Naive thymus-derived CD4-positive, alpha-beta T cell (primary cell): Measurements from ENCODE around the gene FAF1. TPM values are rescaled to one million over a fixed set of nuclear protein-coding genes. Genes with fewer than 3 reads are reported as not detected.

Experiments
- ATAC-seq: fragments of 150-1000 bp; cut with Tn5 transposase; 2 replicates; pipeline ENCODE4 v1.10.0; 2021; ENCODE audit warnings: mild to moderate bottlenecking, moderate library complexity
- CTCF ChIA-PET: fragments of 350-600 bp; sonication (Branson Sonifier 250); formaldehyde crosslinking; loops from one replicate; lab custom pipeline; 2021; ENCODE audit warnings: antibody characterized with exemption; lab: Charles Lee
- POLR2A ChIA-PET: fragments of 350-600 bp; sonication (Branson Sonifier 250); formaldehyde crosslinking; loops from one replicate; lab custom pipeline; 2021; ENCODE audit warnings: antibody characterized with exemption, inconsistent platforms; lab: Charles Lee
- DNase-seq, 9 donors: peaks; one replicate each; pipeline versions ENCODE4 v3.0.0 to v3.0.0-alpha.2; 2020 to 2022; ENCODE audit warnings: mixed read lengths in 1 of 9
- H3K27ac ChIP-seq: one replicate; pipeline ENCODE4 v1.7.0; 2013; ENCODE audit warnings: mild to moderate bottlenecking, low read depth, low read length, moderate library complexity
- H3K27me3 ChIP-seq, 2 donors: one replicate each; pipeline ENCODE4 v1.7.0; 2013; ENCODE audit warnings: low read length in 2 of 2, mild to moderate bottlenecking in 2 of 2, moderate library complexity in 2 of 2; ENCODE audit not compliant: control insufficient read depth in 2 of 2, insufficient read depth in 2 of 2
- H3K36me3 ChIP-seq, 3 experiments: 1 replicate in 2 of 3; 2 replicates in 1 of 3; pipeline ENCODE4 v1.7.0; 2013; ENCODE audit warnings: low read length in 3 of 3, mild to moderate bottlenecking in 3 of 3, moderate library complexity in 1 of 3; ENCODE audit not compliant: insufficient read depth in 3 of 3, control insufficient read depth in 2 of 3
- H3K4me1 ChIP-seq, 2 donors: one replicate each; pipeline ENCODE4 v1.7.0; 2013; ENCODE audit warnings: low read length in 2 of 2, mild to moderate bottlenecking in 2 of 2, moderate library complexity in 1 of 2; ENCODE audit not compliant: control insufficient read depth in 2 of 2, insufficient read depth in 2 of 2
- H3K4me3 ChIP-seq: 2 replicates; pipeline ENCODE4 v1.7.0; 2013; ENCODE audit warnings: mild to moderate bottlenecking, low read length
- H3K9me3 ChIP-seq, 3 experiments: 1 replicate in 2 of 3; 2 replicates in 1 of 3; pipeline ENCODE4 v1.7.0; 2013; ENCODE audit warnings: low read length in 3 of 3; ENCODE audit not compliant: control insufficient read depth in 2 of 3
- H3K27ac Mint-ChIP-seq, 9 donors: one replicate each; pipeline ENCODE4 v1.8.0; 2020 to 2022; ENCODE audit warnings: mixed read lengths in 9 of 9, mild to moderate bottlenecking in 8 of 9, moderate library complexity in 5 of 9, inconsistent platforms in 2 of 9
- H3K27me3 Mint-ChIP-seq, 5 donors: one replicate each; pipeline ENCODE4 v1.8.0; 2021 to 2022; ENCODE audit warnings: mixed read lengths in 5 of 5, mild to moderate bottlenecking in 1 of 5
- H3K36me3 Mint-ChIP-seq, 5 donors: one replicate each; pipeline ENCODE4 v1.8.0; 2020 to 2022; ENCODE audit warnings: mixed read lengths in 5 of 5, mild to moderate bottlenecking in 3 of 5, inconsistent platforms in 1 of 5
- H3K4me1 Mint-ChIP-seq, 7 donors: one replicate each; pipeline ENCODE4 v1.8.0; 2020 to 2022; ENCODE audit warnings: mixed read lengths in 7 of 7, mild to moderate bottlenecking in 3 of 7, inconsistent platforms in 1 of 7
- H3K4me3 Mint-ChIP-seq, 10 donors: one replicate each; pipeline ENCODE4 v1.8.0; 2020 to 2022; ENCODE audit warnings: mild to moderate bottlenecking in 10 of 10, mixed read lengths in 10 of 10, moderate library complexity in 6 of 10, inconsistent platforms in 2 of 10
- H3K9me3 Mint-ChIP-seq, 11 donors: one replicate each; pipeline ENCODE4 v1.8.0; 2020 to 2022; ENCODE audit warnings: mixed read lengths in 11 of 11, mild to moderate bottlenecking in 4 of 11, inconsistent platforms in 1 of 11, moderate library complexity in 1 of 11
- intact Hi-C, 2 donors: fragments of 100-400 bp; cut with micrococcal nuclease; formaldehyde crosslinking; loops; one replicate each; pipeline ENCODE4 v1.15.1; 2023
- polyA plus RNA-seq, 2 donors: library from polyadenylated mRNA; unstranded; fragments of 300-500 nt; fragmentation: Illumina TruSeq; gene quantifications; one replicate each; pipeline ENCODE4 v1.2.3, GENCODE V29; 2021
- total RNA-seq, 6 experiments: library from RNA in 5 of 6; stranded (reverse) in 5 of 6; gene quantifications; 1 replicate in 5 of 6; 2 replicates in 1 of 6; pipeline ENCODE4 v1.2.3 and lab custom pipeline; 2021 to 2026

Gene FAF1
- total and polyA plus RNA-seq, 7 experiments from 2014 or later: 36.9 to 66.6 (median 48.5) TPM

GRCh38 chr1:50570066-50570468, 390.0 kb downstream of the FAF1 start:
- H3K4me1 Mint-ChIP-seq: no peaks in the 10 kb centered on the region
- H3K27ac Mint-ChIP-seq: no peak overlapping the region
- CTCF ChIA-PET: no interaction called here

GRCh38 chr1:50568782-50569181, 391.3 kb downstream of the FAF1 start:
- ATAC-seq: no peak
- Histone ChIP-seq H3K4me1 (no peaks in the 10 kb centered on the region), H3K27ac (no peak overlapping the region), H3K36me3 (peaks cover 0 to 3% (median 0%) of the 10 kb centered on the region in 3 experiments), H3K27me3 (no peaks in the 10 kb centered on the region), H3K4me3 (no peak overlapping the region), H3K9me3 (no peaks in the 10 kb centered on the region)
- H3K27ac Mint-ChIP-seq: no peak overlapping the region
- no peaks in the 10 kb centered on the region for H3K4me1 Mint-ChIP-seq
- H3K36me3 Mint-ChIP-seq: peaks cover 4 to 66% (median 39%) of the 10 kb centered on the region in 5 donors
- ChIA-PET POLR2A (no interaction called here), CTCF (no interaction called here)
- no peak for DNase-seq
- intact Hi-C loops: no loop called here
- H3K9me3 Mint-ChIP-seq: no peaks in the 10 kb centered on the region
- no peaks in the 10 kb centered on the region for H3K27me3 Mint-ChIP-seq
- no peak overlapping the region for H3K4me3 Mint-ChIP-seq

More at GRCh38 chr1:50570066-50570468, 390.0 kb downstream of the FAF1 start:
- no peaks in the 10 kb centered on the region for H3K9me3 Mint-ChIP-seq
- H3K36me3 Mint-ChIP-seq: peaks cover 8 to 63% (median 43%) of the 10 kb centered on the region in 5 donors
- no peaks in the 10 kb centered on the region for H3K9me3 ChIP-seq
- no peaks in the 10 kb centered on the region for H3K36me3 ChIP-seq
- H3K27me3 ChIP-seq: no peaks in the 10 kb centered on the region
- ATAC-seq (no peak), DNase-seq (no peak)
- POLR2A ChIA-PET: no interaction called here
- no peak overlapping the region for H3K27ac ChIP-seq
- H3K27me3 Mint-ChIP-seq: no peaks in the 10 kb centered on the region
- H3K4me1 ChIP-seq: no peaks in the 10 kb centered on the region
- H3K4me3 ChIP-seq: no peak overlapping the region
- intact Hi-C loops: loop anchor here in 1 of 2 donors (10.0 kb wide), 1 partner anchor 65 kb away; no protein-coding TSS in a partner anchor
- H3K4me3 Mint-ChIP-seq: no peak overlapping the region

- CTCF ChIA-PET: no interaction called here
These were observed 393.7 kb downstream of the FAF1 start for GRCh38 chr1:50566405-50566804.

GRCh38 chr1:50564417-50564816, 395.6 kb downstream of the FAF1 start:
- Mint-ChIP-seq H3K4me3 (no peak overlapping the region), H3K4me1 (peaks cover 0 to 6% (median 0%) of the 10 kb centered on the region in 7 donors), H3K9me3 (peaks cover 0 to 2% (median 0%) of the 10 kb centered on the region in 11 donors), H3K27ac (no peak overlapping the region), H3K36me3 (peaks cover 11 to 81% (median 40%) of the 10 kb centered on the region in 5 donors), H3K27me3 (no peaks in the 10 kb centered on the region)
- Histone ChIP-seq H3K36me3 (peaks cover 0 to 3% (median 3%) of the 10 kb centered on the region in 3 experiments), H3K27ac (no peak overlapping the region), H3K4me1 (no peaks in the 10 kb centered on the region), H3K4me3 (no peak overlapping the region), H3K9me3 (no peaks in the 10 kb centered on the region), H3K27me3 (no peaks in the 10 kb centered on the region)
- ATAC-seq: no peak
- CTCF ChIA-PET: no interaction called here
- no peak for DNase-seq
- intact Hi-C loops: no loop called here
- POLR2A ChIA-PET: no interaction called here

More at GRCh38 chr1:50566405-50566804, 393.7 kb downstream of the FAF1 start:
- Mint-ChIP-seq H3K27me3 (no peaks in the 10 kb centered on the region), H3K4me3 (no peak overlapping the region), H3K27ac (no peak overlapping the region), H3K4me1 (peaks cover 0 to 2% (median 0%) of the 10 kb centered on the region in 7 donors), H3K9me3 (peaks cover 0 to 2% (median 0%) of the 10 kb centered on the region in 11 donors), H3K36me3 (peaks cover 7 to 70% (median 34%) of the 10 kb centered on the region in 5 donors)
- H3K27me3 ChIP-seq: no peaks in the 10 kb centered on the region
- no peak overlapping the region for H3K4me3 ChIP-seq
- POLR2A ChIA-PET: no interaction called here
- ATAC-seq (no peak), DNase-seq (no peak)
- H3K27ac ChIP-seq: no peak overlapping the region
- peaks cover 0 to 3% (median 0%) of the 10 kb centered on the region in 3 experiments for H3K36me3 ChIP-seq
- H3K4me1 ChIP-seq: no peaks in the 10 kb centered on the region
- no peaks in the 10 kb centered on the region for H3K9me3 ChIP-seq
- intact Hi-C loops: no loop called here

GRCh38 chr1:50562106-50562505, 398.0 kb downstream of the FAF1 start:
- Histone ChIP-seq H3K27me3 (no peaks in the 10 kb centered on the region), H3K27ac (no peak overlapping the region), H3K36me3 (peaks cover 0 to 3% (median 3%) of the 10 kb centered on the region in 3 experiments), H3K9me3 (no peaks in the 10 kb centered on the region), H3K4me1 (no peaks in the 10 kb centered on the region), H3K4me3 (no peak overlapping the region)
- H3K27me3 Mint-ChIP-seq: no peaks in the 10 kb centered on the region
- H3K36me3 Mint-ChIP-seq: peaks cover 14 to 67% (median 39%) of the 10 kb centered on the region in 5 donors
- ATAC-seq: no peak
- H3K4me1 Mint-ChIP-seq: peaks cover 0 to 6% (median 0%) of the 10 kb centered on the region in 7 donors
- ChIA-PET CTCF (no interaction called here), POLR2A (no interaction called here)
- no peak overlapping the region for H3K4me3 Mint-ChIP-seq
- H3K27ac Mint-ChIP-seq: no peak overlapping the region
- intact Hi-C loops: no loop called here
- DNase-seq: no peak
- H3K9me3 Mint-ChIP-seq: peaks cover 0 to 2% (median 0%) of the 10 kb centered on the region in 11 donors

- Mint-ChIP-seq H3K9me3 (peaks cover 0 to 2% (median 0%) of the 10 kb centered on the region in 11 donors), H3K4me1 (peaks cover 0 to 6% (median 0%) of the 10 kb centered on the region in 7 donors), H3K27me3 (no peaks in the 10 kb centered on the region), H3K36me3 (peaks cover 14 to 60% (median 27%) of the 10 kb centered on the region in 5 donors), H3K27ac (no peak overlapping the region), H3K4me3 (no peak overlapping the region)
- ATAC-seq (no peak), DNase-seq (no peak)
- H3K4me3 ChIP-seq: no peak overlapping the region
- ChIA-PET POLR2A (no interaction called here), CTCF (no interaction called here)
- no peak overlapping the region for H3K27ac ChIP-seq
- no peaks in the 10 kb centered on the region for H3K4me1 ChIP-seq
- no peaks in the 10 kb centered on the region for H3K9me3 ChIP-seq
- H3K27me3 ChIP-seq: no peaks in the 10 kb centered on the region
- intact Hi-C loops: no loop called here
- H3K36me3 ChIP-seq: peaks cover 0 to 3% (median 2%) of the 10 kb centered on the region in 3 experiments
These were observed 400.6 kb downstream of the FAF1 start for GRCh38 chr1:50559421-50559820.

- no peak overlapping the region for H3K27ac ChIP-seq
- H3K4me3 ChIP-seq: no peak overlapping the region
- Mint-ChIP-seq H3K4me1 (peaks cover 0 to 2% (median 0%) of the 10 kb centered on the region in 7 donors), H3K9me3 (no peaks in the 10 kb centered on the region), H3K4me3 (no peak overlapping the region), H3K27ac (no peak overlapping the region), H3K27me3 (no peaks in the 10 kb centered on the region), H3K36me3 (peaks cover 2 to 27% (median 19%) of the 10 kb centered on the region in 5 donors)
- H3K4me1 ChIP-seq: no peaks in the 10 kb centered on the region
- ChIA-PET POLR2A (no interaction called here), CTCF (no interaction called here)
- intact Hi-C loops: no loop called here
- H3K36me3 ChIP-seq: no peaks in the 10 kb centered on the region
- ATAC-seq (no peak), DNase-seq (no peak)
- no peaks in the 10 kb centered on the region for H3K27me3 ChIP-seq
- no peaks in the 10 kb centered on the region for H3K9me3 ChIP-seq
These were observed 406.1 kb downstream of the FAF1 start for GRCh38 chr1:50553921-50554320.
